Neural progenitor cell (in vitro differentiated cells): Measurements from ENCODE around the gene CTIF. TPM values are rescaled to one million over a fixed set of nuclear protein-coding genes. Genes with fewer than 3 reads are reported as not detected.

Experiments used
- DNase-seq: peaks from one replicate; pipeline ENCODE4 v3.0.0-alpha.2; 2016; ENCODE audit warnings: low spot score
- H2AFZ ChIP-seq: fragments of 200-600 bp; sonication (generic); replicated peaks from 2 replicates; pipeline ENCODE4 v1.6.1; 2016; ENCODE audit warnings: antibody characterized with exemption
- H3F3A ChIP-seq: fragments of 200-600 bp; sonication (generic); 2 replicates; pipeline ENCODE4 v1.6.1; 2016; ENCODE audit warnings: antibody characterized with exemption, low read depth
- H3K27ac ChIP-seq: fragments of 200-600 bp; sonication (generic); 2 replicates; pipeline ENCODE4 v1.5.1; 2016; ENCODE audit warnings: mild to moderate bottlenecking
- H3K27me3 ChIP-seq: fragments of 200-600 bp; sonication (generic); 2 replicates; pipeline ENCODE4 v1.6.1; 2016; ENCODE audit warnings: mild to moderate bottlenecking, moderate library complexity
- H3K36me3 ChIP-seq: fragments of 200-600 bp; sonication (generic); 2 replicates; pipeline ENCODE4 v1.5.1; 2016
- H3K4me1 ChIP-seq: fragments of 200-600 bp; sonication (generic); 2 replicates; pipeline ENCODE4 v1.6.1; 2016; ENCODE audit warnings: mixed run types
- H3K4me2 ChIP-seq: fragments of 200-600 bp; sonication (generic); 2 replicates; pipeline ENCODE4 v1.6.1; 2016
- H3K4me3 ChIP-seq: fragments of 200-600 bp; sonication (generic); 2 replicates; pipeline ENCODE4 v1.5.1; 2016
- H3K79me2 ChIP-seq: fragments of 200-600 bp; sonication (generic); 2 replicates; pipeline ENCODE4 v1.6.1; 2016; ENCODE audit warnings: low read depth
- H3K9ac ChIP-seq: fragments of 200-600 bp; sonication (generic); 2 replicates; pipeline ENCODE4 v1.6.1; 2016
- H3K9me3 ChIP-seq: fragments of 200-600 bp; sonication (generic); 2 replicates; pipeline ENCODE4 v1.5.1; 2016; ENCODE audit warnings: low read depth
- H4K20me1 ChIP-seq: fragments of 200-600 bp; sonication (generic); 2 replicates; pipeline ENCODE4 v1.6.1; 2016; ENCODE audit warnings: low read depth
- H3K27ac Mint-ChIP-seq: 3 replicates; pipeline ENCODE4 v1.8.0; 2021; ENCODE audit warnings: mixed read lengths
- H3K27me3 Mint-ChIP-seq: 2 replicates; pipeline ENCODE4 v1.8.0; 2022; ENCODE audit warnings: low read depth, mild to moderate bottlenecking, inconsistent platforms, moderate library complexity, mixed read lengths; ENCODE audit not compliant: insufficient read depth
- H3K36me3 Mint-ChIP-seq: 3 replicates; pipeline ENCODE4 v1.8.0; 2021; ENCODE audit warnings: mixed read lengths
- H3K4me1 Mint-ChIP-seq: 3 replicates; pipeline ENCODE4 v1.8.0; 2021; ENCODE audit warnings: mixed read lengths
- H3K4me3 Mint-ChIP-seq: 3 replicates; pipeline ENCODE4 v1.8.0; 2021; ENCODE audit warnings: mild to moderate bottlenecking, moderate library complexity, mixed read lengths
- H3K9me3 Mint-ChIP-seq: 3 replicates; pipeline ENCODE4 v1.8.0; 2020; ENCODE audit warnings: mixed read lengths
- CTCF ChIP-seq: fragments of 200-600 bp; sonication (generic); IDR thresholded peaks from 2 replicates; pipeline ENCODE4 v1.5.1; 2017; ENCODE audit warnings: antibody characterized with exemption, mild to moderate bottlenecking
- EZH2 ChIP-seq: fragments of 200-600 bp; sonication (generic); IDR thresholded peaks from 2 replicates; pipeline ENCODE4 v1.6.1; 2017; ENCODE audit warnings: antibody characterized with exemption, mild to moderate bottlenecking, moderate library complexity
- EZH2phosphoT487 ChIP-seq: fragments of 200-600 bp; sonication (generic); IDR thresholded peaks from 2 replicates; pipeline ENCODE4 v1.6.1; 2017; ENCODE audit warnings: antibody characterized with exemption
- total RNA-seq: library from RNA; depleted of rRNA; stranded (reverse); fragments of >200 nt; gene quantifications from 2 replicates; pipeline ENCODE4 v1.2.3, GENCODE V29; 2015; ENCODE audit warnings: low replicate concordance

CTIF gene
- total RNA-seq, 1 donor from 2014 or later = 17.6 TPM

DNA sequence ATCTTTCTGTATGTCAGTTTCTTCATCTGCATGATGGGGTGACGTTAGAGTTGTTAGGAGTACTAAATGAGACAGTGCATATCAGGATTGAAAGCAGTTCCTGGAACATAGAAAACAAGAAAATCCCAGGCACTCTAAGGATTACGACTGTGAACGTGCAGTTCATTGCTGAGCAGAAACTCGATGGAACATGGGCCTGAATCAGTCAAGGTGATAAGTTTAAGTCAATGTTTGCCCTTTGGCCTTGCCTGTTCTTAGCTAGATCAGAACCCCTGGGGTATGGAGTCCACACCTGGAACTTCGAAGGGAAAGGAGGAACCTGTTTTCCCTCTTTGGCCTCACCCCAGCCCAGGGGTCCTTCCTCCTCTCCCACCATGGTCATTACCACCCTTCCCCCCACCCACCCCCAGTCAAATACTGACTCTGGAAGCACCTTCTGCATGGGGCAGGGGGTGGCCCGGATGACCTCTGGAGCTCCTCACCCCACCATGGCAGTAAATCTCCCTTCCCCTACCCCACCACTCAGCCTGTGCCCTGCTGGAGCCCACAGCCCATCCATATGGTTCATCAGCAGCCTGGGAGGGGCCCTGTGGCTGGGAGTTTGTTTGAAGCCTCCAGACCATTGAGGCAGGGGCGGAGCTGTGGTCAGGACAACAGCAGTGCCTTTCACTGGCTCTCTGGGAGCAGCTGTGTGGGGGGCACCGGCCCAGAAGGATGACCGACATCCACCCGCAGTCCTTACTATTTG lies 247.8 kb downstream of the CTIF start:
- H3K27me3 Mint-ChIP-seq = no peaks in the 10 kb centered on the region
- Histone ChIP-seq H3K79me2 (no peaks in the 10 kb centered on the region), H3K4me2 (no peak overlapping the region), H3K27me3 (no peaks in the 10 kb centered on the region), H3F3A (no peaks in the 10 kb centered on the region), H3K4me1 (peaks cover 12% of the 10 kb centered on the region), H4K20me1 (peaks cover 5% of the 10 kb centered on the region), H3K9ac (no peak overlapping the region), H3K27ac (no peak overlapping the region), H3K9me3 (no peaks in the 10 kb centered on the region), H3K36me3 (no peaks in the 10 kb centered on the region), H3K4me3 (no peak overlapping the region), H2AFZ (no peak overlapping the region)
- TF ChIP-seq EZH2phosphoT487 = no peak
- TF ChIP-seq EZH2 = no peak
- TF ChIP-seq CTCF = no peak
- H3K36me3 Mint-ChIP-seq = peaks cover 14% of the 10 kb centered on the region
- no peak for DNase-seq
- H3K4me3 Mint-ChIP-seq = no peak overlapping the region
- peaks cover 43% of the 10 kb centered on the region for H3K4me1 Mint-ChIP-seq
- no peak overlapping the region for H3K27ac Mint-ChIP-seq
- no peaks in the 10 kb centered on the region for H3K9me3 Mint-ChIP-seq

- no peaks in the 10 kb centered on the region for H3K27me3 ChIP-seq
- H3K27me3 Mint-ChIP-seq = no peaks in the 10 kb centered on the region
- H3F3A ChIP-seq = no peaks in the 10 kb centered on the region
- no peak overlapping the region for H3K4me2 ChIP-seq
- no peak for TF ChIP-seq CTCF
- TF ChIP-seq EZH2phosphoT487 = no peak
- TF ChIP-seq EZH2 = no peak
- no peak overlapping the region for H2AFZ ChIP-seq
- H3K36me3 ChIP-seq = no peaks in the 10 kb centered on the region
- H4K20me1 ChIP-seq = peaks cover 5% of the 10 kb centered on the region
- no peak for DNase-seq
- peaks cover 34% of the 10 kb centered on the region for H3K4me1 Mint-ChIP-seq
- no peak overlapping the region for H3K9ac ChIP-seq
- H3K4me3 Mint-ChIP-seq = no peak overlapping the region
- no peaks in the 10 kb centered on the region for H3K9me3 ChIP-seq
- H3K79me2 ChIP-seq = no peaks in the 10 kb centered on the region
- H3K27ac Mint-ChIP-seq = no peak overlapping the region
- H3K27ac ChIP-seq = no peak overlapping the region
- no peaks in the 10 kb centered on the region for H3K9me3 Mint-ChIP-seq
- peaks cover 10% of the 10 kb centered on the region for H3K4me1 ChIP-seq
- H3K36me3 Mint-ChIP-seq = peaks cover 16% of the 10 kb centered on the region
- no peak overlapping the region for H3K4me3 ChIP-seq
Observed at GRCh38 chr18:48787203-48788151, 248.6 kb downstream of the CTIF start.

DNA sequence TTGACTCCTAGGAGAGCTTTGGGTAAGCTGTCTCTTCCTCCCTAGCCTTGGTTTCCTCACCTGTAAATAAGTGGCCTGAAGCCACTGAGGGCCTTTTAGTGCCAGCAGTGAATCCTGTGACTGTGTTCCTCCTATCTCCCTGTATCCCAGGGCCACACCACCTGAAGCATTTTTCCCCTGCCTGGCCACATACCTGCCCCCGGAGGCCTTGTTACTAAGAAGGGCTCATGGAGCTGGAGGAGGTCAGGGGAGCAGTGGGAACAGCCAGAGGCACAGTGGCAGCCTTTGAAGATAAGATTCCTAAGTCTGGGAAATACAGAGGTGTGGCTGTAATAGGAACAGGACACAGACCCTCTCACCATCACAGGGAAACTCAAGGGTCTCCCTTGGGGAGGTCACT lies 249.5 kb downstream of the CTIF start:
- Mint-ChIP-seq H3K4me3 (no peak overlapping the region), H3K27me3 (no peaks in the 10 kb centered on the region), H3K36me3 (peaks cover 16% of the 10 kb centered on the region), H3K9me3 (no peaks in the 10 kb centered on the region), H3K4me1 (peaks cover 26% of the 10 kb centered on the region), H3K27ac (no peak overlapping the region)
- Histone ChIP-seq H3K9ac (no peak overlapping the region), H3K79me2 (no peaks in the 10 kb centered on the region), H3K27ac (no peak overlapping the region), H3F3A (no peaks in the 10 kb centered on the region), H3K9me3 (no peaks in the 10 kb centered on the region), H3K4me2 (no peak overlapping the region), H3K4me3 (no peak overlapping the region), H4K20me1 (peaks cover 5% of the 10 kb centered on the region), H3K27me3 (no peaks in the 10 kb centered on the region), H3K36me3 (no peaks in the 10 kb centered on the region), H2AFZ (no peak overlapping the region), H3K4me1 (peaks cover 10% of the 10 kb centered on the region)
- DNase-seq = no peak
- no peak for TF ChIP-seq EZH2phosphoT487
- TF ChIP-seq CTCF = no peak
- TF ChIP-seq EZH2 = no peak
